GM23248 (cell line): ENCODE data around the gene CNRIP1. TPM values are rescaled to one million over a fixed set of nuclear protein-coding genes. Genes with fewer than 3 reads are reported as not detected.

Experiments
- DNase-seq: peaks from one replicate; pipeline ENCODE4 v3.0.0-alpha.2; 2015
- H2AFZ ChIP-seq: fragments of 200-600 bp; sonication (generic); 2 replicates; pipeline ENCODE4 v1.6.1; 2016; ENCODE audit warnings: antibody characterized with exemption
- H3F3A ChIP-seq: fragments of 200-600 bp; sonication (generic); 2 replicates; pipeline ENCODE4 v1.6.1; 2016; ENCODE audit warnings: mild to moderate bottlenecking, antibody characterized with exemption, mixed run types; ENCODE audit not compliant: insufficient read depth
- H3K27ac ChIP-seq: fragments of 200-600 bp; sonication (generic); 2 replicates; pipeline ENCODE4 v1.5.1; 2016; ENCODE audit warnings: mild to moderate bottlenecking
- H3K27me3 ChIP-seq: fragments of 200-600 bp; sonication (generic); replicated peaks from 2 replicates; pipeline ENCODE4 v1.6.1; 2016; ENCODE audit warnings: mild to moderate bottlenecking; ENCODE audit not compliant: insufficient read depth
- H3K36me3 ChIP-seq: fragments of 200-600 bp; sonication (generic); 2 replicates; pipeline ENCODE4 v1.6.1; 2016; ENCODE audit warnings: low read depth, mild to moderate bottlenecking
- H3K4me1 ChIP-seq: fragments of 200-600 bp; sonication (generic); 2 replicates; pipeline ENCODE4 v1.6.1; 2016; ENCODE audit warnings: mild to moderate bottlenecking; ENCODE audit not compliant: insufficient read depth
- H3K4me2 ChIP-seq: fragments of 200-600 bp; sonication (generic); one replicate; pipeline ENCODE4 v1.6.1; 2016; ENCODE audit warnings: mild to moderate bottlenecking; ENCODE audit not compliant: unreplicated experiment
- H3K4me3 ChIP-seq: fragments of 200-600 bp; sonication (generic); 2 replicates; pipeline ENCODE4 v1.5.1; 2016; ENCODE audit warnings: mild to moderate bottlenecking
- H3K79me2 ChIP-seq: fragments of 200-600 bp; sonication (generic); 2 replicates; pipeline ENCODE4 v1.6.1; 2016; ENCODE audit warnings: mild to moderate bottlenecking; ENCODE audit not compliant: insufficient read depth
- H3K9ac ChIP-seq: fragments of 200-600 bp; sonication (generic); 2 replicates; pipeline ENCODE4 v1.6.1; 2016; ENCODE audit warnings: mild to moderate bottlenecking
- H3K9me2 ChIP-seq: fragments of 200-600 bp; sonication (generic); 2 replicates; pipeline ENCODE4 v1.6.1; 2016; ENCODE audit warnings: mixed run types, mild to moderate bottlenecking, moderate library complexity; ENCODE audit not compliant: insufficient read depth
- H3K9me3 ChIP-seq: fragments of 200-600 bp; sonication (generic); one replicate; pipeline ENCODE4 v1.6.1; 2017; ENCODE audit warnings: low read depth
- H4K20me1 ChIP-seq: fragments of 200-600 bp; sonication (generic); 2 replicates; pipeline ENCODE4 v1.6.0; 2016; ENCODE audit not compliant: insufficient read depth
- EZH2 ChIP-seq: fragments of 200-600 bp; sonication (generic); IDR thresholded peaks from 2 replicates; pipeline ENCODE4 v1.6.1; 2018; ENCODE audit warnings: antibody characterized with exemption, mild to moderate bottlenecking; ENCODE audit not compliant: insufficient read depth, poor library complexity, severe bottlenecking
- EZH2phosphoT487 ChIP-seq: fragments of 200-600 bp; sonication (generic); IDR thresholded peaks from 2 replicates; pipeline ENCODE4 v1.6.1; 2018; ENCODE audit warnings: antibody characterized with exemption, moderate library complexity, mild to moderate bottlenecking, low read depth; ENCODE audit not compliant: insufficient read depth
- WGBS, 2 experiments: methylation state at CpG; one replicate each; pipeline ENCODE4 v1.1.6; 2015 to 2017; ENCODE audit warnings: low lambda C conversion rate in 2 of 2, low coverage in 1 of 2; ENCODE audit errors: missing lambda C conversion rate in 2 of 2; 5-methylcytosine and 5-hydroxymethylcytosine counted together
- in situ Hi-C: fragments of 300-500 bp; cut with MboI; formaldehyde crosslinking; loops from 2 replicates; pipeline ENCODE4 v1.15.0; 2020
- polyA plus RNA-seq: library from polyadenylated mRNA; unstranded; fragments of >200 nt; fragmentation: Nextera tagmentation; extraction: Ambion mirVana; gene quantifications from 2 replicates; pipeline ENCODE4 v1.2.1, GENCODE V29; 2016
- total RNA-seq: library from RNA; depleted of rRNA; stranded (reverse); fragments of >200 nt; shearing (Covaris generic); gene quantifications from 2 replicates; pipeline ENCODE4 v1.2.3, GENCODE V29; 2014

Gene CNRIP1
- total and polyA plus RNA-seq, 2 experiments from 2014 or later, result 37.7 to 41.5 TPM

GRCh38 chr2:68251187-68251854 lies 68.4 kb downstream of the CNRIP1 start:
- H3K4me2 ChIP-seq, result peak overlapping the region; percentile 97
- H3K27me3 ChIP-seq, result no peaks in the 10 kb centered on the region
- peak overlapping the region; percentile 93 for H3K4me3 ChIP-seq
- H3K9me3 ChIP-seq, result no peaks in the 10 kb centered on the region
- peaks cover 28% of the 10 kb centered on the region for H3F3A ChIP-seq
- 1 to 2% methylated on average over 30 to 36 of the region's 41 CpGs for WGBS, 2 experiments
- H4K20me1 ChIP-seq, result peaks cover 38% of the 10 kb centered on the region
- H3K9me2 ChIP-seq, result no peaks in the 10 kb centered on the region
- H3K4me1 ChIP-seq, result peaks cover 58% of the 10 kb centered on the region
- in situ Hi-C loops, result no loop called here
- H3K27ac ChIP-seq, result peak overlapping the region; percentile 95
- H3K79me2 ChIP-seq, result peaks cover 73% of the 10 kb centered on the region
- TF ChIP-seq EZH2phosphoT487, result no peak
- no peak for TF ChIP-seq EZH2
- peak; percentile 90 for DNase-seq
- H3K9ac ChIP-seq, result peak overlapping the region; percentile 94
- no peaks in the 10 kb centered on the region for H3K36me3 ChIP-seq
- H2AFZ ChIP-seq, result peak overlapping the region; percentile 79

GRCh38 chr2:68250652-68251186 lies 69.0 kb downstream of the CNRIP1 start:
- Histone ChIP-seq H2AFZ (peak overlapping the region; percentile 79), H3K9ac (peak overlapping the region; percentile 94), H3K4me3 (peak overlapping the region; percentile 93), H3K79me2 (peaks cover 76% of the 10 kb centered on the region), H3K27me3 (no peaks in the 10 kb centered on the region), H3K36me3 (no peaks in the 10 kb centered on the region), H4K20me1 (peaks cover 43% of the 10 kb centered on the region), H3F3A (peaks cover 28% of the 10 kb centered on the region), H3K4me1 (peaks cover 53% of the 10 kb centered on the region), H3K9me3 (no peaks in the 10 kb centered on the region), H3K9me2 (no peaks in the 10 kb centered on the region), H3K27ac (peak overlapping the region; percentile 95), H3K4me2 (peak overlapping the region; percentile 97)
- WGBS, 2 experiments, result 7 to 10% methylated on average over 15 of the region's 15 CpGs
- in situ Hi-C loops, result no loop called here
- peak; percentile 37 for DNase-seq
- TF ChIP-seq EZH2, result no peak
- no peak for TF ChIP-seq EZH2phosphoT487

GRCh38 chr2:68250196-68250595 lies 69.6 kb downstream of the CNRIP1 start:
- Histone ChIP-seq H3K9ac (peak overlapping the region; percentile 94), H3K9me2 (no peaks in the 10 kb centered on the region), H3K4me3 (peak overlapping the region; percentile 93), H3K27me3 (no peaks in the 10 kb centered on the region), H2AFZ (0 out of 2 replicates have a peak overlapping the region, but pooled peaks have one; percentile 3), H3K79me2 (peaks cover 76% of the 10 kb centered on the region), H4K20me1 (peaks cover 48% of the 10 kb centered on the region), H3K4me1 (peaks cover 56% of the 10 kb centered on the region), H3K27ac (peak overlapping the region; percentile 95), H3K4me2 (peak overlapping the region; percentile 97), H3K36me3 (no peaks in the 10 kb centered on the region), H3K9me3 (no peaks in the 10 kb centered on the region), H3F3A (peaks cover 28% of the 10 kb centered on the region)
- in situ Hi-C loops, result no loop called here
- peak; percentile 25 for DNase-seq
- 20 to 22% methylated on average over 5 of the region's 5 CpGs for WGBS, 2 experiments
- TF ChIP-seq EZH2, result no peak
- TF ChIP-seq EZH2phosphoT487, result no peak

- Histone ChIP-seq H3K4me2 (peak overlapping the region; percentile 97), H3K4me1 (peaks cover 58% of the 10 kb centered on the region), H3K9me3 (no peaks in the 10 kb centered on the region), H3F3A (peaks cover 30% of the 10 kb centered on the region), H4K20me1 (peaks cover 56% of the 10 kb centered on the region), H3K79me2 (peaks cover 76% of the 10 kb centered on the region), H3K4me3 (peak overlapping the region; percentile 93; the same call in 1 of the 2 replicates), H3K27ac (no peak overlapping the region), H2AFZ (no peak overlapping the region), H3K9ac (0 out of 2 replicates have a peak overlapping the region, but pooled peaks have one; percentile 94), H3K36me3 (no peaks in the 10 kb centered on the region), H3K27me3 (no peaks in the 10 kb centered on the region), H3K9me2 (no peaks in the 10 kb centered on the region)
- in situ Hi-C loops, result no loop called here
- WGBS, 2 experiments, result 92 to 98% methylated on average over 2 of the region's 2 CpGs
- DNase-seq, result no peak
- no peak for TF ChIP-seq EZH2
- no peak for TF ChIP-seq EZH2phosphoT487
These were observed 70.9 kb downstream of the CNRIP1 start for GRCh38 chr2:68248806-68249205.
